Stimulated activated CD4-positive, alpha-beta T cell treated with anti-CD3 and anti-CD28 coated beads, TNF-alpha, amount 100 ng/mL, for 4 hours (primary cell): ENCODE measurements around the gene DIP2B.
"Not testable (repeated sequence)": the region's sequence is repeated elsewhere in the genome, so short reads cannot be mapped to it uniquely, and the experiment has no call there.

Experiments
- DNase-seq, 3 experiments: peaks; one replicate each; pipeline ENCODE4 v3.0.0-alpha.2; 2020; ENCODE audit warnings: low read depth in 3 of 3

Gene DIP2B

DNA sequence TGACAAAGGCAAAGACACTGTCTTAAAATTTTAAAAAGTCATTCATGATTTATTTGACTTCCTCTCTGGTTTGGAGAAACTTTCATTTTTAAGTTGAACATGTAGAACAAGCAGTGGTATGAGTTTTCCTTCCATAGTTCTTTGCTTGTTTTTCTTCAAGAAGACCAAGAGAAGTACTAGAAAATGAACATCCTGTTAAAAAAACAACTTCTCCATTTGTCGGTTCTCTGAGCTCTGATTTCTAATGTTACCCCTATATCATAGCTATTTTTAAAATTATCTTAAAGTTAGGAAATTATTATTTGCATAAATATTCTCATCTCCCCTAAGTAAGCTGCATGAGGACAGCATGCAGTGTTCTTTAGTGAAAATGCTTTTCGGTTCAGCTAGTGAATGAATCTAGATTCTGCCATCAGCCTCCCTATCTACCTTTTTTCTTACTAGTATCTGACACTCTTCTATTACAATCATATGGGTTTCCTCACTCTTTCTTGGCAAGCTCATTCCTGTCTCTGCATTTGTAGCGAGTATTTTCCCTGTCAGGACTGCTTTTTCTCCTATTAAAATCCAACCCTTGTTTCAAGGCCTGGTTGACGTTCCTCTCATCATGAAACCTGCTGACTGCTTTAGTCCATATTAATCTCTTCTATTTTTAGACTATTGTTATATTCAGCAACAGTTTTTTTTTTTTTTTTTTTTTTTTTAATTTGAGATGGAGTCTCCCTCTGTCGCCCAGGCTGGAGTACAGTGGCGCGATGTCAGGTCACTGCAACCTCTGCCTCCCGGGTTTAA is 15.8 kb downstream of the DIP2B start:
- no peak for DNase-seq

DNA sequence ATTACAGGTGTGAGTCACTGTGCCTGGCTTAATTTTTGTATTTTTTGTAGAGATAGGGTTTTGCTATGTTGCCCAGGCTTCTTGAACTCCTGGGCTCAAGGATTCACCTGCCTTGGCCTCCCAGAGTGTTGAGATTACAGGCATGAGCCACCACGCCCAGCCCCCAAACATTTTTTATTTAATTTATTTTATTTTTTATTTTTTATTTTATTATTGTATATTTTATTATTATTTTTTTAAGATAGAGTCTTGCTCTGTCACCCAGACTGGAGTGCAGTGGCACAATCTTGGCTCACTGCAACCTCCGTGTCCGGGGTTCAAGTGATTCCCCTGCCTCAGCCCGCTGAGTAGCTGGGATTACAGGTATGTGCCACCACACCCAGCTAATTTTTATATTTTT is 17.0 kb downstream of the DIP2B start:
- DNase-seq: not testable (repeated sequence)

DNA sequence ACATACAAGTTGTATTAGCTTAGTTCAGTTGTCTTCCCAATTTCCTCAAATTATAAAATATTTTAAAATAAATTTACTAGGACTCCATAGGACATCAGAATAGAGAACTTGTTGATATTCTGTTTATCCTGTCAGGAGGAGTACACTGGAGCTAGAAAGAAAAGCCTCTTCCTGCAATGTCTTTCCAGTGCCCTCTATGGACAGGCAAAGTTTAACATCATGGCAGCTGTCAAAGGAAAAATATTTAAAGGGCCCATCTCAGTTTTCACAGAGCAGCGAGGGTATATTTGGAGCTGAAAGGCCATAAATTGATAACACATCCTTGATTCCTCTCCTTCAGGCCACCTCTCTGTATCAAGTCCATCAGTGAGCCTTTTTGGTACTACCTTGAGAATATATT is 19.0 kb downstream of the DIP2B start:
- no peak for DNase-seq

GRCh38 chr12:50524621-50525020 is 19.8 kb downstream of the DIP2B start:
- DNase-seq: no peak

- DNase-seq: no peak
Observed at GRCh38 chr12:50525422-50525821, 20.6 kb downstream of the DIP2B start.

- DNase-seq: no peak
Observed at GRCh38 chr12:50527359-50527726, 22.6 kb downstream of the DIP2B start.

DNA sequence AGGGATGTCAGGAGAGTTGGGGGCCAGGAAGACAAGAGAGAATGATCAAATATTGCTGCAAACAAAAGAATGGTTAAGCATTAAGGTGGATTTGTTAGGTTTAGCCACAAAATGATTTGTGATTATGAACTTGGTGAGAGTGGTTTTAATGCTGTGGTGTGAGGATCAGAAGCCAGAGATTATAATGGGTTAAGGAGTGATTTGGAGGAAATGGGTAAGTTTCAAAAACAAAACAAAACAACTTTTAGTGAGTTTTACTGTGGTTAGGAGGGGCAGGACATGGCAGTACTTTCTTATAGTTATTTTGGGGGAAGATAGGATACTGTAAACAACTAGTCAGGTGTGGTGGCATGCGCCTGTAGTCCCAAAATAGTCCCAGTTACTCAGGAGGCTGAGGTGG is 24.0 kb downstream of the DIP2B start:
- DNase-seq: no peak

GRCh38 chr12:50529345-50529744 is 24.6 kb downstream of the DIP2B start:
- DNase-seq: no peak

GRCh38 chr12:50530532-50530931 is 25.7 kb downstream of the DIP2B start:
- DNase-seq: no peak

- no peak for DNase-seq
Observed at GRCh38 chr12:50533203-50533584, 28.4 kb downstream of the DIP2B start.

GRCh38 chr12:50533971-50534370 is 29.2 kb downstream of the DIP2B start:
- no peak for DNase-seq

DNA sequence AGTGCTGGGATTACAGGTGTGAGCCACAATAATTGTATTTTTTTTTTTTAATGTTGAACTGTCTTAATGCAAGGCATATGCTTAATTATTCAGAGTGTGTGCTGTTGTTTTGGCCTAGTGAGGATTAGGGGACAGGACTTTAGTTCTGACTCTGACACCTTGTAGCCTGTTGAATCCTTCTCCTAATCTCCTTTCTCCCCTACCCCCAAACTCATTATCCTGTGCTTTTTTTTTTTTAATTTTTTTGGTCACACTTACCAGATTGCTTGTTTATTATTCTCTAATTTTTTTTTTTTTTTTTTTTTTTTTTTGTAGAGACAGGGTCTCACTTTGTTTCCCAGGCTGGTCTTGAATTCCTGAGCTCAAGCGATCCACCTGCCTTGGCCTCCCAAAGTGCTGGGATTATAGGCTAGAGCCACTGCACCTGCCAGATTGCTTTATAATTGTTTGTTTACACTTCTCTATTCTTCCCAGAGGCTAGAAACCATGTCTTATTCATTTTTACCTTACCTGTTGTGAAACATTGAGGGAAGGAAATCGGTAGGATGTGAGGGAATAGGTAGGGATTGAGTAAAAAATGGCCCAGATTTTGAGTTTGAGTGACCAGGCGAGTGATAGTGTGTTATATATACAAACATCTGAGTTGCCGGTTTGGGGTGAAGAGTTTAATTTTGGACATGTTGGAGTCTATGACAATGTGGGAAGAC is 32.2 kb downstream of the DIP2B start:
- DNase-seq: no peak

- no peak for DNase-seq
Observed at GRCh38 chr12:50537538-50537919, 32.7 kb downstream of the DIP2B start.

GRCh38 chr12:50538182-50538581 is 33.4 kb downstream of the DIP2B start:
- no peak for DNase-seq

- DNase-seq: no peak
Observed at GRCh38 chr12:50541139-50541538, 36.4 kb downstream of the DIP2B start.

DNA sequence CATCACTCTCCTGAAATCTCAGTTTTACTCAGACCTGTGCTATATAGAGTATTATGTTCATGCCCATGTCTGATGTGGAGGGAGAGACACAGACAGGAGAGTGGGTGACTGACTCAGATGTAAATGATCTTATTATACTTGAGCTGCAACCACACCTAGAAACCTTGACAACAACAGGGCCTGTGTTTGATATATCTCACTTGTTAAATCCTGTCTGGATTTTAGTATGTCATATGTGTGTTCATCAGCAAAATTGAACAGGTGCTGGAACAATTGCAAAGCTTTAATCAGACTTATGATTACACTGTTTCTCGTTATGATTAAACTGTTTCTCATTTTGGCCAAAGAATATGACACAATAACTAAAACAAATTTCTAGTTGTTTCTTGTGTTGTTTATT is 37.7 kb downstream of the DIP2B start:
- DNase-seq: no peak

- not testable (repeated sequence) for DNase-seq
Observed at GRCh38 chr12:50543188-50543587, 38.4 kb downstream of the DIP2B start.

- no peak for DNase-seq
Observed at GRCh38 chr12:50545213-50545612, 40.4 kb downstream of the DIP2B start.

- DNase-seq: no peak
Observed at GRCh38 chr12:50545786-50546185, 41.0 kb downstream of the DIP2B start.

- DNase-seq: no peak
Observed at GRCh38 chr12:50546441-50547318, 41.9 kb downstream of the DIP2B start.

- no peak for DNase-seq
Observed at GRCh38 chr12:50547742-50548141, 43.0 kb downstream of the DIP2B start.

DNA sequence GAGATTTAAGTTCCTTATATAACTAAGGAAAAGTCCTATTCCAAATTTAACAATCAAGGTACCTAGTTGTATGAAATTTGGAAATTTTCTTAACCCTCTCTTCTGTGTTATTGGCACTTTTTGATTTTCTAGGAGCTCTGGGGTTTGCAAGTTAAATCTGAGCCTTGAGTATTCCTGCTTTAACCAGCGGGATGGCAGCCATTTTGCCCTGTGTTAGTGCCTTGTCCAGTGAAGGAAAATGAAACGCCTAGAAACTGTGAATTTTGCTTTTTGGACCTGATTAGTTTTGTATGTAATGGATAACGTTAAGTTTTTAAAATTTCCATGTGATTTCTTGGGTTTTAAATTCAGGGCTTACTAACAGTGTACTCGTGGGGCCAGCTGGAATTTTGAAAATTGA is 45.1 kb downstream of the DIP2B start:
- no peak for DNase-seq
